LNCaP clone FGC (cell line): ENCODE data around the gene ZNF473.
A peak's percentile ranks its signal among the peaks of the same experiment; 100 is the strongest.

ENCODE experiments used
- DNase-seq: peaks from one replicate; pipeline ENCODE4 v3.0.0-alpha.2; 2011; ENCODE audit warnings: low read depth
- H3K4me3 ChIP-seq: 2 replicates; pipeline ENCODE4 v1.5.1; 2011; ENCODE audit warnings: mild to moderate bottlenecking, low read depth, low read length, control low read depth
- CTCF ChIP-seq: IDR thresholded peaks from 2 replicates; pipeline ENCODE4 v1.5.1; 2012; ENCODE audit warnings: mild to moderate bottlenecking; ENCODE audit not compliant: control insufficient read depth, insufficient read depth; ENCODE audit errors: extremely low read depth

The ZNF473 gene

GRCh38 chr19:49983645-49984229 is 42.1 kb upstream of the ZNF473 start:
- no peak for DNase-seq
- peak; percentile 78 for TF ChIP-seq CTCF
- H3K4me3 ChIP-seq = no peak overlapping the region

- no peak for DNase-seq
- TF ChIP-seq CTCF = no peak
- no peak overlapping the region for H3K4me3 ChIP-seq
Observed at GRCh38 chr19:49984491-49984890, 41.3 kb upstream of the ZNF473 start.

GRCh38 chr19:49985871-49986270 is 39.9 kb upstream of the ZNF473 start:
- no peak for TF ChIP-seq CTCF
- no peak overlapping the region for H3K4me3 ChIP-seq
- DNase-seq = peak; percentile 72

GRCh38 chr19:49986354-49986753 is 39.5 kb upstream of the ZNF473 start:
- no peak overlapping the region for H3K4me3 ChIP-seq
- TF ChIP-seq CTCF = no peak
- no peak for DNase-seq

- DNase-seq = peak; percentile 97
- H3K4me3 ChIP-seq = no peak overlapping the region
Observed at GRCh38 chr19:49987159-49987698, 38.6 kb upstream of the ZNF473 start.

DNA sequence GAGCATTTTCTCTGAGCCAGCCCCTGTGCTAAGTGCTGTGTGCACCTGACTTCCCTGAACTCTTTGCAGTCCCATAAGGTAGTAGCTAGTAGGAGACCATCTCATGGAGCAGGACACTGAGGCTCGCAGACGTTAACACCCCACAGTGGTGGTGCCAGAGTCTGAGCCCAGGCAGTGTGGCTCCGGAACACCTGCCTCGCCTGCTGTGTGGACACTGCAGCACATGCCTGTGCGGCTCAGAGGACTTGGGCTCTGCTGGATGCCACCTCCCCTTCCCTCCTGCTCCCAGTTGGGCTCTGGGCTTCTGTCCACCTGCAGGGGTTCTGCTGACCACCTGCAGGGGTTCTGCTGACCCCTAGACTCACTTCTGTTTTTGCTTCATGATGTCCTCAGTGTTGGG is 37.8 kb upstream of the ZNF473 start:
- no peak overlapping the region for H3K4me3 ChIP-seq
- DNase-seq = no peak
- TF ChIP-seq CTCF = no peak

More at GRCh38 chr19:49987159-49987698, 38.6 kb upstream of the ZNF473 start:
- no peak for TF ChIP-seq CTCF

- DNase-seq = no peak
- no peak overlapping the region for H3K4me3 ChIP-seq
- TF ChIP-seq CTCF = no peak
Observed at GRCh38 chr19:49988433-49988832, 37.4 kb upstream of the ZNF473 start.
